Osteocyte (in vitro differentiated cells): ENCODE data around the gene CLPTM1. TPM values are rescaled to one million over a fixed set of nuclear protein-coding genes. Genes with fewer than 3 reads are reported as not detected.
"Not testable (repeated sequence)": the region's sequence is repeated elsewhere in the genome, so short reads cannot be mapped to it uniquely, and the experiment has no call there.

ENCODE experiments used
- DNase-seq: peaks from one replicate; pipeline ENCODE4 v3.0.0; 2021; ENCODE audit warnings: mixed read lengths; ENCODE audit not compliant: unreplicated experiment; ENCODE audit errors: extremely low spot score
- H3K27ac Mint-ChIP-seq: one replicate; pipeline ENCODE4 v1.8.0; 2021; ENCODE audit warnings: mild to moderate bottlenecking, mixed read lengths; ENCODE audit not compliant: unreplicated experiment
- H3K27me3 Mint-ChIP-seq: one replicate; pipeline ENCODE4 v1.8.0; 2021; ENCODE audit warnings: mixed read lengths; ENCODE audit not compliant: unreplicated experiment
- H3K36me3 Mint-ChIP-seq: one replicate; pipeline ENCODE4 v1.8.0; 2021; ENCODE audit warnings: mixed read lengths; ENCODE audit not compliant: unreplicated experiment
- H3K4me1 Mint-ChIP-seq: one replicate; pipeline ENCODE4 v1.8.0; 2021; ENCODE audit warnings: mixed read lengths; ENCODE audit not compliant: unreplicated experiment
- H3K4me3 Mint-ChIP-seq: one replicate; pipeline ENCODE4 v1.8.0; 2021; ENCODE audit warnings: mild to moderate bottlenecking, moderate library complexity, mixed read lengths; ENCODE audit not compliant: unreplicated experiment
- H3K9me3 Mint-ChIP-seq: one replicate; pipeline ENCODE4 v1.8.0; 2021; ENCODE audit warnings: mixed read lengths; ENCODE audit not compliant: unreplicated experiment
- CTCF ChIP-seq: fragments of 200-600 bp; sonication (generic); IDR thresholded peaks from 2 replicates; pipeline ENCODE4 v1.5.0; 2021; ENCODE audit warnings: antibody characterized with exemption, mild to moderate bottlenecking, moderate library complexity
- total RNA-seq: library from RNA; stranded (reverse); gene quantifications from 2 replicates; pipeline ENCODE4 v1.2.1, GENCODE V29; 2021

The CLPTM1 gene
- total RNA-seq, 1 donor from 2014 or later, result 124 TPM

DNA sequence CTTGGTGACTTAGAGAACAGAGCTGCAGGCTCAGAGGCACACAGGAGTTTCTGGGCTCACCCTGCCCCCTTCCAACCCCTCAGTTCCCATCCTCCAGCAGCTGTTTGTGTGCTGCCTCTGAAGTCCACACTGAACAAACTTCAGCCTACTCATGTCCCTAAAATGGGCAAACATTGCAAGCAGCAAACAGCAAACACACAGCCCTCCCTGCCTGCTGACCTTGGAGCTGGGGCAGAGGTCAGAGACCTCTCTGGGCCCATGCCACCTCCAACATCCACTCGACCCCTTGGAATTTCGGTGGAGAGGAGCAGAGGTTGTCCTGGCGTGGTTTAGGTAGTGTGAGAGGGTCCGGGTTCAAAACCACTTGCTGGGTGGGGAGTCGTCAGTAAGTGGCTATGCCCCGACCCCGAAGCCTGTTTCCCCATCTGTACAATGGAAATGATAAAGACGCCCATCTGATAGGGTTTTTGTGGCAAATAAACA lies 30.9 kb upstream of the CLPTM1 start:
- Mint-ChIP-seq H3K36me3 (no peaks in the 10 kb centered on the region), H3K9me3 (no peaks in the 10 kb centered on the region), H3K4me3 (no peak overlapping the region), H3K4me1 (peaks cover 26% of the 10 kb centered on the region), H3K27ac (no peak overlapping the region), H3K27me3 (peaks cover 5% of the 10 kb centered on the region)
- DNase-seq, result no peak
- no peak for TF ChIP-seq CTCF

DNA sequence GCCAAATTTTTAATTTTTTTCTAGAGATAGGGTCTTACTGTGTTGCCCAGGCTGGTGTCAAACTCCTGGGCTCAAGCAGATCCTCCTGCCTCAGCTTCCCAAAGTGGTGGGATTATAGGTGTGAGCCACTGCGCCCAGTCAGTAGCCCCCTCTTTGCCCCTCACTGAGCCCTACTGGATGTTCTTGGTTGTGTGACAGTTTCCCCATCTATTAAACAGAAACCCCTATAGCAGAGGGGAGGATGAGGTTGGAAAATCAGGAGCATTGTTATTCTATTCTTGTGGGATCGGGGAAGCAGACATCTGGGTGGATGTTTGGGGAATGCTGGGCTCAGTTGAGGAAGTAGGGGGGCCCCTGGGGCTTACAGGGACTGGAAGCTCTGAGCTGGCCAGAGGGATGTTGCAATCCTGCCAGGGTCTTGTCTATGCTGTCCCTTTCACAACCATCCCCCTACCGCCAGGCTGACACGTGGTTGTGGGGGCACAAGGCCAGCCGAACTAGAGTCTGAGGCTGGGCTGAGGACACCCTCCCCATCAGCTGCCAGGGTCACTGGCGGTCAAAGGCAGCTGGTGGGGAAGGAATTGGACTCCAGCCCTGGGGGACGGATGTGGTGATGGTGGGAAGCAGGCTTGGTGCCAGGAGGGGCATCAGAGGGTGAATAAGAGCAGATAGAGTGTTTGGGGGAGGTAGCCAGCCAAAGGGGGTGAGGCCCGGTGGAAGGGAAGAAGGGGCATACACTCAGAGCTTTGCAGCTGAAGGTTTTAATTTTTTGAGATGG lies 29.9 kb upstream of the CLPTM1 start:
- TF ChIP-seq CTCF, result no peak
- H3K9me3 Mint-ChIP-seq, result no peaks in the 10 kb centered on the region
- no peaks in the 10 kb centered on the region for H3K36me3 Mint-ChIP-seq
- H3K27me3 Mint-ChIP-seq, result peaks cover 8% of the 10 kb centered on the region
- no peak for DNase-seq
- peaks cover 26% of the 10 kb centered on the region for H3K4me1 Mint-ChIP-seq
- H3K4me3 Mint-ChIP-seq, result peak overlapping the region; percentile 26
- H3K27ac Mint-ChIP-seq, result peak overlapping the region; percentile 48

GRCh38 chr19:44926245-44927077 lies 28.7 kb upstream of the CLPTM1 start:
- H3K9me3 Mint-ChIP-seq, H3K36me3 Mint-ChIP-seq, H3K27me3 Mint-ChIP-seq, H3K4me3 Mint-ChIP-seq, DNase-seq, H3K27ac Mint-ChIP-seq: not testable (repeated sequence)
- peaks cover 26% of the 10 kb centered on the region for H3K4me1 Mint-ChIP-seq

DNA sequence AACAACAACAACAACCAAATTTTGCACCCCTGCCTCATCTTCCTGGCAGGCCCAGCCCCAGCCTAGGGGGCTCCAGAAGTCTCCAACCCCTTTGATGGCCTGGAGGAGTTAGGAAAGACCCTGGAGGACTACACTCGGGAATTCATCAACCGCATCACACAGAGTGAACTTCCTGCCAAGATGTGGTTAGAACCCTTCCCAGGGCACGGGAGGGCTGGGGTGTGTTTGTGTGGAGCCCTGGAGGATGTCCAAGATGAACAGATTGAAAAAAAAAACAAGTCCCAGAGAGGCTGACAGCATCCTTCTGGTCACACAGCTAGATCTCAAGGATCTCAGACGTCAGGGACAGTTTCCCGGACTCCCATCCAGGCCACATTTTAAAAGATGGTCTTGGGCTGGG lies 27.4 kb upstream of the CLPTM1 start:
- DNase-seq, result no peak
- Mint-ChIP-seq H3K27ac (no peak overlapping the region), H3K9me3 (no peaks in the 10 kb centered on the region), H3K4me1 (peaks cover 26% of the 10 kb centered on the region), H3K36me3 (no peaks in the 10 kb centered on the region), H3K27me3 (peaks cover 8% of the 10 kb centered on the region), H3K4me3 (no peak overlapping the region)
- TF ChIP-seq CTCF, result no peak

GRCh38 chr19:44930088-44930487 lies 25.1 kb upstream of the CLPTM1 start:
- no peaks in the 10 kb centered on the region for H3K9me3 Mint-ChIP-seq
- DNase-seq, result no peak
- TF ChIP-seq CTCF, result no peak
- H3K27me3 Mint-ChIP-seq, result peaks cover 5% of the 10 kb centered on the region
- peaks cover 25% of the 10 kb centered on the region for H3K4me1 Mint-ChIP-seq
- no peaks in the 10 kb centered on the region for H3K36me3 Mint-ChIP-seq
- no peak overlapping the region for H3K4me3 Mint-ChIP-seq
- H3K27ac Mint-ChIP-seq, result no peak overlapping the region
